K562 (cell line): ENCODE measurements around the gene NUP62. TPM values are rescaled to one million over a fixed set of nuclear protein-coding genes. Genes with fewer than 3 reads are reported as not detected.

Experiments
- ATAC-seq: fragments of 200-7000 bp; cut with Tn5 transposase; 3 replicates; pipeline ENCODE4 v1.9.1; 2020; ENCODE audit warnings: moderate library complexity
- BruUV-seq: library from RNA; stranded (reverse); fragments of 400-500 nt; replicated peaks from 2 replicates; lab custom pipeline; 2021; lab: Mats Ljungman, UMichigan
- CTCF ChIA-PET: fragments of 300-600 bp; formaldehyde crosslinking; extraction: SDS; loops from one replicate; lab custom pipeline; 2021; ENCODE audit warnings: low intra/inter-chr PET ratio; lab: Yijun Ruan, JAX
- POLR2A ChIA-PET: fragments of 300-600, 350-650 bp; sonication (Branson Sonifier 250); formaldehyde crosslinking; extraction: SDS; loops from one replicate; lab custom pipeline; 2021; ENCODE audit warnings: antibody characterized with exemption, inconsistent platforms; lab: Yijun Ruan, JAX
- DNase-seq, 4 experiments: peaks; one replicate each; pipeline versions ENCODE4 v3.0.0 to v3.0.0-alpha.2; 2011 to 2018; ENCODE audit warnings: low spot score in 3 of 4, mixed read lengths in 3 of 4; ENCODE audit errors: extremely low read depth in 1 of 4
- FAIRE-seq: peaks from 2 replicates; lab custom pipeline; 2011; peaks lifted over from hg19 to GRCh38; lab: Jason Lieb, UNC
- H2AFZ ChIP-seq: 2 replicates; pipeline ENCODE4 v1.6.0; 2011; ENCODE audit warnings: low read depth, low read length, control low read depth, inconsistent platforms
- H3K27ac ChIP-seq: fragments of 200-600 bp; 3 replicates; pipeline ENCODE4 v1.8.0; 2011; ENCODE audit warnings: low read depth, mild to moderate bottlenecking, control low read depth, inconsistent platforms, low read length, moderate library complexity, mixed read lengths; ENCODE audit errors: extremely low read depth
- H3K27me3 ChIP-seq, 2 experiments: fragments of 300-600 bp in 1 of 2; 2 replicates in 1 of 2; 3 replicates in 1 of 2; pipeline versions ENCODE4 v1.6.0 to v1.8.0; 2011; ENCODE audit warnings: inconsistent platforms in 2 of 2, low read length in 2 of 2, mild to moderate bottlenecking in 1 of 2, mixed read lengths in 1 of 2, moderate library complexity in 1 of 2; ENCODE audit not compliant: control insufficient read depth in 2 of 2, insufficient read depth in 2 of 2
- H3K36me3 ChIP-seq: fragments of 300-600 bp; 3 replicates; pipeline ENCODE4 v1.8.0; 2011; ENCODE audit warnings: mild to moderate bottlenecking, low read length, inconsistent platforms; ENCODE audit not compliant: control insufficient read depth, insufficient read depth
- H3K4me1 ChIP-seq, 2 experiments: fragments of 200-600 bp in 1 of 2; replicated peaks in 1 of 2; 2 replicates in 1 of 2; 3 replicates in 1 of 2; pipeline versions ENCODE4 v1.5.1 to v1.8.0; 2011; ENCODE audit warnings: inconsistent platforms in 2 of 2, low read length in 2 of 2, mild to moderate bottlenecking in 1 of 2, mixed read lengths in 1 of 2, moderate library complexity in 1 of 2; ENCODE audit not compliant: control insufficient read depth in 2 of 2, insufficient read depth in 2 of 2
- H3K4me2 ChIP-seq: 2 replicates; pipeline ENCODE4 v1.6.1; 2011; ENCODE audit warnings: low read length, control low read depth, inconsistent platforms, mixed read lengths; ENCODE audit not compliant: insufficient read depth
- H3K4me3 ChIP-seq: fragments of 200-600 bp; sonication (generic), shearing (Covaris generic); 2 replicates; pipeline ENCODE4 v1.5.1; 2016; ENCODE audit warnings: control low read depth, inconsistent platforms
- H3K79me2 ChIP-seq: fragments of 200-600 bp; 3 replicates; pipeline ENCODE4 v1.8.0; 2011; ENCODE audit warnings: low read length, inconsistent platforms; ENCODE audit not compliant: control insufficient read depth, insufficient read depth
- H3K9ac ChIP-seq, 2 experiments: 2 replicates each; pipeline versions ENCODE4 v1.6.0 to v1.6.1; 2011; ENCODE audit warnings: low read depth in 2 of 2, low read length in 2 of 2, control low read depth in 1 of 2, inconsistent platforms in 1 of 2, mild to moderate bottlenecking in 1 of 2, mixed read lengths in 1 of 2; ENCODE audit not compliant: insufficient read depth in 1 of 2
- H3K9me1 ChIP-seq: one replicate; pipeline ENCODE4 v1.6.0; 2011; ENCODE audit warnings: inconsistent platforms, mild to moderate bottlenecking, low read length, moderate library complexity; ENCODE audit not compliant: control insufficient read depth, insufficient read depth
- H3K9me3 ChIP-seq: replicated peaks from 2 replicates; pipeline ENCODE4 v1.5.1; 2011; ENCODE audit warnings: low read depth, low read length, inconsistent platforms; ENCODE audit not compliant: control insufficient read depth, insufficient read depth
- H4K20me1 ChIP-seq: replicated peaks from 2 replicates; pipeline ENCODE4 v1.6.1; 2011; ENCODE audit warnings: low read length, inconsistent platforms, mixed read lengths; ENCODE audit not compliant: control insufficient read depth, insufficient read depth
- ARID3A ChIP-seq: IDR thresholded peaks from 2 replicates; pipeline ENCODE4 v1.6.1; 2012; ENCODE audit warnings: low read depth, low read length, improper control_type of control experiment, borderline replicate concordance
- BDP1 ChIP-seq: IDR thresholded peaks from 3 replicates; pipeline ENCODE4 v1.6.1; 2011; ENCODE audit not compliant: insufficient read length, insufficient read depth
- FOSL1 ChIP-seq: fragments of 200-800 bp; sonication (Bioruptor generic); conservative IDR thresholded peaks from 2 replicates; pipeline ENCODE4 v1.6.1; 2016; ENCODE audit warnings: missing genetic modification characterization, missing compliant biosample characterization
- FOXJ3 ChIP-seq: sonication (generic); formaldehyde crosslinking; IDR thresholded peaks from 2 replicates; pipeline ENCODE4 v1.4.0; 2020; ENCODE audit warnings: mild to moderate bottlenecking, missing genetic modification reagents
- KAT7 ChIP-seq: sonication (generic); formaldehyde crosslinking; IDR thresholded peaks from 2 replicates; pipeline ENCODE4 v1.8.0; 2022; ENCODE audit warnings: missing genetic modification reagents, mild to moderate bottlenecking, borderline replicate concordance
- ZBTB2 ChIP-seq: fragments of 450-650 bp; IDR thresholded peaks from 2 replicates; pipeline ENCODE4 v1.6.1; 2016; ENCODE audit warnings: antibody characterized with exemption
- ZEB2 ChIP-seq: fragments of 450-650 bp; IDR thresholded peaks from 2 replicates; pipeline ENCODE4 v1.6.1; 2016
- ZFP36 ChIP-seq: fragments of 150-350 bp; IDR thresholded peaks from 2 replicates; pipeline ENCODE4 v1.6.1; 2018; ENCODE audit warnings: low read length, low read depth; ENCODE audit not compliant: partially characterized antibody
- ZNF184 ChIP-seq: sonication (generic); formaldehyde crosslinking; IDR thresholded peaks from 2 replicates; pipeline ENCODE4 v1.5.0; 2020; ENCODE audit warnings: missing genetic modification reagents
- ZNF224 ChIP-seq: sonication (generic); formaldehyde crosslinking; IDR thresholded peaks from 2 replicates; pipeline ENCODE4 v1.8.0; 2022; ENCODE audit warnings: mild to moderate bottlenecking, missing genetic modification reagents
- ZNF274 ChIP-seq: IDR thresholded peaks from 2 replicates; pipeline ENCODE4 v1.6.1; 2011; ENCODE audit warnings: low read depth, mild to moderate bottlenecking, low read length, moderate library complexity, borderline replicate concordance
- ZNF282 ChIP-seq: sonication (generic); formaldehyde crosslinking; IDR thresholded peaks from 2 replicates; pipeline ENCODE4 v1.8.1; 2023; ENCODE audit warnings: missing genetic modification reagents
- ZNF668 ChIP-seq: fragments of 250-450 bp; sonication (Bioruptor Pico); IDR thresholded peaks from 2 replicates; pipeline ENCODE4 v1.8.0; 2022; ENCODE audit warnings: mild to moderate bottlenecking, inconsistent platforms
- WGBS: fragments of 100-300 bp; shearing (Covaris generic); methylation state at CpG from one replicate; pipeline ENCODE4 v1.1.6; 2016; ENCODE audit warnings: low coverage, mixed read lengths; ENCODE audit not compliant: insufficient coverage; ENCODE audit errors: missing lambda C conversion rate; 5-methylcytosine and 5-hydroxymethylcytosine counted together
- in situ Hi-C: fragments of 300-500 bp; cut with MboI; formaldehyde crosslinking; loops from 4 replicates; pipeline ENCODE4 v1.15.0; 2018; ENCODE audit warnings: inconsistent platforms, mixed read lengths
- intact Hi-C: fragments of 100-400 bp; cut with micrococcal nuclease; formaldehyde crosslinking; loops from 2 replicates; pipeline ENCODE4 v1.14.2; 2022
- polyA plus RNA-seq, 8 experiments: library from polyadenylated mRNA; depleted of rRNA in 4 of 8; stranded (reverse) in 5 of 8; unstranded in 3 of 8; fragments of >200 nt; fragmentation: Nextera tagmentation in 2 of 8; fragmentation: Illumina TruSeq in 1 of 8; extraction: Ambion mirVana in 2 of 8; extraction: Trizol in 1 of 8; gene quantifications; 2 replicates each; pipeline versions ENCODE4 v1.2.1 to v1.2.3, GENCODE V29; 2011 to 2014; ENCODE audit warnings: inconsistent platforms in 1 of 8, missing spikeins in 1 of 8
- total RNA-seq, 7 experiments: library from RNA; depleted of rRNA in 6 of 7; stranded (reverse); fragments of >200 nt in 6 of 7; fragmentation: Illumina TruSeq in 2 of 7; extraction: Trizol in 2 of 7; gene quantifications; 2 replicates each; pipeline versions ENCODE4 v1.2.1 to v1.2.3, GENCODE V29; 2011 to 2021; ENCODE audit warnings: low replicate concordance in 1 of 7
- TF ChIP-seq, protein P1 (sequence below): IDR thresholded peaks from 3 replicates; pipeline ENCODE4 v1.6.1; 2011; ENCODE audit warnings: borderline replicate concordance, mild to moderate bottlenecking, moderate library complexity; ENCODE audit not compliant: insufficient read length; ENCODE audit errors: extremely low read depth
- TF ChIP-seq, protein P2 (sequence below): sonication (generic); formaldehyde crosslinking; IDR thresholded peaks from 2 replicates; pipeline ENCODE4 v1.8.0; 2022; ENCODE audit warnings: missing genetic modification reagents, mild to moderate bottlenecking, moderate library complexity, borderline replicate concordance

The NUP62 gene
- total and polyA plus RNA-seq, 9 of the 15 experiments (the other 6 are each of a cell fraction or from before 2014, with no cell fraction given), result 16.9 to 109 (median 66.0) TPM

GRCh38 chr19:49871349-49871985, 57.8 kb downstream of the NUP62 start:
- no peak overlapping the region for H3K4me3 ChIP-seq
- H3K9ac ChIP-seq, result peak overlapping the region in 1 of 2 experiments; percentile 81; a peak in 2 of 4 replicates
- H4K20me1 ChIP-seq, result peaks cover 4% of the 10 kb centered on the region; the same call in 1 of the 2 replicates
- DNase-seq, result no peak
- H3K4me2 ChIP-seq, result no peak overlapping the region
- peaks cover 29 to 90% of the 10 kb centered on the region in 2 experiments for H3K4me1 ChIP-seq
- no peak overlapping the region for H2AFZ ChIP-seq
- peaks cover 4% of the 10 kb centered on the region for H3K9me1 ChIP-seq
- ChIA-PET POLR2A (no interaction called here), CTCF (interaction anchor here (0.7 kb wide), 1 partner anchor 69 kb away, joined by 3 read pairs; no protein-coding TSS in a partner anchor)
- FAIRE-seq, result no peak
- in situ Hi-C loops, result loop anchor here (10.0 kb wide), 1 partner anchor 377 kb away; the partner anchor contains the start of gene RPS11
- H3K9me3 ChIP-seq, result no peaks in the 10 kb centered on the region
- BruUV-seq, result no TSS peak
- ATAC-seq, result no peak
- peaks cover 44% of the 10 kb centered on the region for H3K36me3 ChIP-seq
- 92% methylated on average over 10 of the region's 17 CpGs for WGBS
- H3K79me2 ChIP-seq, result peaks cover 45% of the 10 kb centered on the region
- H3K27me3 ChIP-seq, result no peaks in the 10 kb centered on the region
- intact Hi-C loops, result loop anchor here (10.0 kb wide), 1 partner anchor 157 kb away; no protein-coding TSS in a partner anchor
- peak overlapping the region; percentile 26; the same call in 2 of the 3 replicates for H3K27ac ChIP-seq
- TF ChIP-seq ARID3A, result no peak
- TF ChIP-seq ZEB2, result no peak
- TF ChIP-seq, protein P1, sequence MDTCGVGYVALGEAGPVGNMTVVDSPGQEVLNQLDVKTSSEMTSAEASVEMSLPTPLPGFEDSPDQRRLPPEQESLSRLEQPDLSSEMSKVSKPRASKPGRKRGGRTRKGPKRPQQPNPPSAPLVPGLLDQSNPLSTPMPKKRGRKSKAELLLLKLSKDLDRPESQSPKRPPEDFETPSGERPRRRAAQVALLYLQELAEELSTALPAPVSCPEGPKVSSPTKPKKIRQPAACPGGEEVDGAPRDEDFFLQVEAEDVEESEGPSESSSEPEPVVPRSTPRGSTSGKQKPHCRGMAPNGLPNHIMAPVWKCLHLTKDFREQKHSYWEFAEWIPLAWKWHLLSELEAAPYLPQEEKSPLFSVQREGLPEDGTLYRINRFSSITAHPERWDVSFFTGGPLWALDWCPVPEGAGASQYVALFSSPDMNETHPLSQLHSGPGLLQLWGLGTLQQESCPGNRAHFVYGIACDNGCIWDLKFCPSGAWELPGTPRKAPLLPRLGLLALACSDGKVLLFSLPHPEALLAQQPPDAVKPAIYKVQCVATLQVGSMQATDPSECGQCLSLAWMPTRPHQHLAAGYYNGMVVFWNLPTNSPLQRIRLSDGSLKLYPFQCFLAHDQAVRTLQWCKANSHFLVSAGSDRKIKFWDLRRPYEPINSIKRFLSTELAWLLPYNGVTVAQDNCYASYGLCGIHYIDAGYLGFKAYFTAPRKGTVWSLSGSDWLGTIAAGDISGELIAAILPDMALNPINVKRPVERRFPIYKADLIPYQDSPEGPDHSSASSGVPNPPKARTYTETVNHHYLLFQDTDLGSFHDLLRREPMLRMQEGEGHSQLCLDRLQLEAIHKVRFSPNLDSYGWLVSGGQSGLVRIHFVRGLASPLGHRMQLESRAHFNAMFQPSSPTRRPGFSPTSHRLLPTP, result peak; percentile 32
- TF ChIP-seq BDP1, result no peak
- peak; percentile 98 for TF ChIP-seq ZFP36
- TF ChIP-seq, protein P2, sequence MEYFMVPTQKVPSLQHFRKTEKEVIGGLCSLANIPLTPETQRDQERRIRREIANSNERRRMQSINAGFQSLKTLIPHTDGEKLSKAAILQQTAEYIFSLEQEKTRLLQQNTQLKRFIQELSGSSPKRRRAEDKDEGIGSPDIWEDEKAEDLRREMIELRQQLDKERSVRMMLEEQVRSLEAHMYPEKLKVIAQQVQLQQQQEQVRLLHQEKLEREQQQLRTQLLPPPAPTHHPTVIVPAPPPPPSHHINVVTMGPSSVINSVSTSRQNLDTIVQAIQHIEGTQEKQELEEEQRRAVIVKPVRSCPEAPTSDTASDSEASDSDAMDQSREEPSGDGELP (CRISPR knock-in tag), result 0 out of 2 replicates have a peak, but pooled peaks have one; percentile 15
- no peak for TF ChIP-seq KAT7 (CRISPR knock-in tag)
- TF ChIP-seq FOXJ3 (CRISPR knock-in tag), result no peak
- no peak for TF ChIP-seq ZNF282 (CRISPR knock-in tag)
- TF ChIP-seq ZBTB2, result no peak
- TF ChIP-seq ZNF224, result no peak
- TF ChIP-seq ZNF668 (CRISPR knock-in tag), result no peak
- no peak for TF ChIP-seq ZNF274
- TF ChIP-seq FOSL1 (tag), result no peak
- TF ChIP-seq ZNF184 (CRISPR knock-in tag), result no peak
